NB4 (cell line): ENCODE measurements around the gene MED13L.

Experiments
- DNase-seq: peaks from one replicate; pipeline ENCODE4 v3.0.0; 2010; ENCODE audit warnings: low read depth
- H3K4me3 ChIP-seq: one replicate; pipeline ENCODE4 v1.5.1; 2011; ENCODE audit warnings: mild to moderate bottlenecking, low read depth, low read length, moderate library complexity
- MYC ChIP-seq: IDR thresholded peaks from 2 replicates; pipeline ENCODE4 v1.6.1; 2011; ENCODE audit warnings: low read depth, low read length
- POLR2A ChIP-seq: IDR thresholded peaks from 2 replicates; pipeline ENCODE4 v1.6.1; 2011; ENCODE audit warnings: mild to moderate bottlenecking; ENCODE audit not compliant: insufficient read length; ENCODE audit errors: extremely low read depth
- TF ChIP-seq, protein P1 (sequence below): IDR thresholded peaks from 2 replicates; pipeline ENCODE4 v1.6.1; 2011; ENCODE audit warnings: low read depth, low read length
- TF ChIP-seq, protein P2 (sequence below): IDR thresholded peaks from one replicate; pipeline ENCODE4 v1.5.1; 2012; ENCODE audit warnings: low read depth, low read length

MED13L gene

DNA sequence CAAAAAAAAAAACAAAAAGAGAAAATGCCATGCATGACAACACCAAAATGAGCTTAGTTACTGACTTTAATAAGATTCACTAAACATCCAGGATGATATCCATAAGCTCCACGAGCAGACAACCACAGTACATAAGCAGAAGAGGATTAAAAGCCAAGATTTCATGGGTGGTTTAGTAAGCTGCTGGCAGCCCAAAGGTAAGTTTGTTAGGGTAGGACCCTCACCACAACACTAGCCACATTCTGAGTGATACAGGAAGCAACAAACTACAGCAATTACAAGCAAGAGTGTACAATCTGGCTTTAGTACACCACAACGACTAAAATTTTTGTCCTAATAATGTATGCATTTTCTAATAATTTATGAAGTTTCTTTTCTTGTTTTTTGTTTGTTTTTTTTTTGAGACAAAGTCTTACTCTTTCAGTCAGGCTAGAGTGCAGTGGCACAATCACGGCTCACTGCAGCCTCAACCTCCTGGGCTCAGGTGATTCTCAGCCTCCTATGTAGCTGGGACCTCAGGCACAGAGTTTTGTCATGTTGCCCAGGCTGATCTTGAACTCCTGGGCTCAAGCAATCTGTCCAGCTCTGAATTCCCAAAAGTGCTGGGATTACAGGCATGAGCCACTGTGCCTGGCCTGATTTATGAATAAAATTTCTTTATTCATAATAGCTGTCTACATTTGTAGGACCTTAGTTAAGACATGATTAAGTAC is 221.4 kb downstream of the MED13L start:
- H3K4me3 ChIP-seq: no peak overlapping the region
- DNase-seq: no peak
- TF ChIP-seq, protein P1, sequence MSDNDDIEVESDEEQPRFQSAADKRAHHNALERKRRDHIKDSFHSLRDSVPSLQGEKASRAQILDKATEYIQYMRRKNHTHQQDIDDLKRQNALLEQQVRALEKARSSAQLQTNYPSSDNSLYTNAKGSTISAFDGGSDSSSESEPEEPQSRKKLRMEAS: no peak
- TF ChIP-seq POLR2A (no peak), MYC (no peak)
- TF ChIP-seq, protein P2, sequence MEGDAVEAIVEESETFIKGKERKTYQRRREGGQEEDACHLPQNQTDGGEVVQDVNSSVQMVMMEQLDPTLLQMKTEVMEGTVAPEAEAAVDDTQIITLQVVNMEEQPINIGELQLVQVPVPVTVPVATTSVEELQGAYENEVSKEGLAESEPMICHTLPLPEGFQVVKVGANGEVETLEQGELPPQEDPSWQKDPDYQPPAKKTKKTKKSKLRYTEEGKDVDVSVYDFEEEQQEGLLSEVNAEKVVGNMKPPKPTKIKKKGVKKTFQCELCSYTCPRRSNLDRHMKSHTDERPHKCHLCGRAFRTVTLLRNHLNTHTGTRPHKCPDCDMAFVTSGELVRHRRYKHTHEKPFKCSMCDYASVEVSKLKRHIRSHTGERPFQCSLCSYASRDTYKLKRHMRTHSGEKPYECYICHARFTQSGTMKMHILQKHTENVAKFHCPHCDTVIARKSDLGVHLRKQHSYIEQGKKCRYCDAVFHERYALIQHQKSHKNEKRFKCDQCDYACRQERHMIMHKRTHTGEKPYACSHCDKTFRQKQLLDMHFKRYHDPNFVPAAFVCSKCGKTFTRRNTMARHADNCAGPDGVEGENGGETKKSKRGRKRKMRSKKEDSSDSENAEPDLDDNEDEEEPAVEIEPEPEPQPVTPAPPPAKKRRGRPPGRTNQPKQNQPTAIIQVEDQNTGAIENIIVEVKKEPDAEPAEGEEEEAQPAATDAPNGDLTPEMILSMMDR: no peak

DNA sequence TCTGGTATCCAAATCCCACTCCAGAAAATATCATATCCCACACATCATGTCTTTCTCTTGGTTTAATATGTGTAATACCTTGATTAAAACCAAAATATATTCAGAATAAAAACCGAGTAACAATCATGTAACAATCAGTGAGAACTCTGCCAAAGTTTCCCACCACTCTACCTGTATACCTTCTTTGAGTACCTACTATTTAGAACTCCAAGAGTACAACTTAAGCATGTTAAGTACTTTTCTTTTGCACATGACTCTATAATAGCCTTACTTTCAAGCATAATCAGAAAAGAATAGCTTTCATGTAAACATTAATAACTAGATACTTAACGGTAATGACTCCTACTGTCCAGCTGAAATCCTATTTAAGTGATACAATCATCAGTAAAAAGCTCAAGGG is 223.2 kb downstream of the MED13L start:
- no peak for DNase-seq
- no peak overlapping the region for H3K4me3 ChIP-seq
- TF ChIP-seq, protein P2: no peak
- TF ChIP-seq, protein P1: no peak
- TF ChIP-seq POLR2A (no peak), MYC (no peak)

DNA sequence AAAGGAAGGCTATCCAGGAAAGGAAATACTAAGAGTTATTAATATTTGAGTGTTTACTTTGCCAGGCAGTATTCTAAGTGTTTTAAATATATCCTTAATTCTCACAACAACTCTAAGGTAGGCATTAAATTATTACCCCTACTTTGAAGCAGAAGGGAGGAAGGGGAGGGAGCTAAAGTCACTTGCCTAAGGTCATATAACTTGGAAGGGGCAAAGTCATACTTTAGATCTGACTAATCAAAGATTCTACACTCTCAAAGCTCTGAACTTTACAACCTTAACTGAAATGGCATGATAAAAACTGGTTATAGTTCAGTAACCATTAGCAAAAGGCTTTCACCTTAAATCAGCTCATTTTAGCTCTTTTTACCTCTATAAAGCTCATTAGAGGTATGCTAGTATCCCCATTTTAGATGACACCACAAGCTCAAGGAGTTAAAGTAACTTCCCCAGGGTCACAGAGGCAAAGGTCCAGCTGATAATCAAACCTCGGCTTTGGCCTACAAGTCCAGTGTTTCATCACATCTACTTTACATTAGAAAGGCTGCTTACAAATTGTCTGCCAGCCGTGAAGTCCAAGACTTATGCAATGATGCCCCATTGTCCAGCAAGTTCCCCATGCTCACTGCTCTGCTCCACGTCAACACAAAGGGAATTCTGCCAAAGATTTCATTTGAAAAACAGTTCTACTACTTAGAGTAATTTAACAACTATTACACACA is 223.9 kb downstream of the MED13L start:
- TF ChIP-seq, protein P1: no peak
- no peak for TF ChIP-seq MYC
- TF ChIP-seq, protein P2: no peak
- no peak for TF ChIP-seq POLR2A
- peak; percentile 27 for DNase-seq
- H3K4me3 ChIP-seq: no peak overlapping the region

DNA sequence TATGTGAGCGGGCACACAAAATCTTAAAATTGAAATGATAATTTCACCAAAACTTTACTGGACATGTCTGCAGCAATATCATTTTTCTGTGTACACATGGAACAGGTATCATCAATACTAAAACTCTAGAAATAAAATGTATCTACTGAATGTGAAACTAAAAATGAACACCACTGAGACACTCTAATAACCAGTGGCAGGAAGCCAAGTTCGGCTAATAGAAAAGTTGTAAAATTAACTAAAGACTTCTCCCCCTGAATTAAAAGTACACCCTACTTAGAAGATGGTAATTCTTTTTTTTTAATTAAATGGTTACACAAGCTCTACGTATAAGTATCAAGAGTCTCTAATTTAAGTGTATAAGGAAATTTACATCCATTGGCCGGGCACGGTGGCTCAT is 227.2 kb downstream of the MED13L start:
- TF ChIP-seq POLR2A: no peak
- TF ChIP-seq, protein P1: no peak
- TF ChIP-seq MYC: no peak
- TF ChIP-seq, protein P2: no peak
- no peak overlapping the region for H3K4me3 ChIP-seq
- DNase-seq: no peak

DNA sequence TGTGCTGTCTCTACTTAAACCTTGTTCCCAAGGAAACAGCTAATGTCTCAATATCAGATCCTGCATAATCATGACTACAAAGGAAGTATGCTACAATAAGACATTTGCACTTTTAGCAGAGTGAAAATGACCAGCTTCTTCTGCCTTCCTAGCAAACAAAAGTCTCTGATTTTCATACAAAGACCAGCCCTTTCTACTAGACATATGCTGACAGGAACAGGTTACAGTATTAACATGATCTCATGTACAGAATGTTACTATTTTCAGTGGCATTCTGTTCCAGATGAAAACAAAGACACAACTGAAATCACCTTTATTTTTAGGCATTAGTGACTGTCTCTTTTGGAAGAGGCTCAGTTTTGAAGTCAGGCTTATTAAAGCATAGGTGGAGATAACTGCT is 228.6 kb downstream of the MED13L start:
- DNase-seq: no peak
- H3K4me3 ChIP-seq: no peak overlapping the region
- TF ChIP-seq MYC (no peak), POLR2A (no peak)
- TF ChIP-seq, protein P1: no peak
- TF ChIP-seq, protein P2: no peak
